ENCODE results near the gene GPANK1. TPM values are rescaled to one million over a fixed set of nuclear protein-coding genes. Genes with fewer than 3 reads are reported as not detected.

The GPANK1 gene
- total and polyA plus RNA-seq, 10 of the 15 experiments (the other 5 are each of a cell fraction or from before 2014, with no cell fraction given), result 11.7 to 36.3 (median 17.5) TPM

DNA sequence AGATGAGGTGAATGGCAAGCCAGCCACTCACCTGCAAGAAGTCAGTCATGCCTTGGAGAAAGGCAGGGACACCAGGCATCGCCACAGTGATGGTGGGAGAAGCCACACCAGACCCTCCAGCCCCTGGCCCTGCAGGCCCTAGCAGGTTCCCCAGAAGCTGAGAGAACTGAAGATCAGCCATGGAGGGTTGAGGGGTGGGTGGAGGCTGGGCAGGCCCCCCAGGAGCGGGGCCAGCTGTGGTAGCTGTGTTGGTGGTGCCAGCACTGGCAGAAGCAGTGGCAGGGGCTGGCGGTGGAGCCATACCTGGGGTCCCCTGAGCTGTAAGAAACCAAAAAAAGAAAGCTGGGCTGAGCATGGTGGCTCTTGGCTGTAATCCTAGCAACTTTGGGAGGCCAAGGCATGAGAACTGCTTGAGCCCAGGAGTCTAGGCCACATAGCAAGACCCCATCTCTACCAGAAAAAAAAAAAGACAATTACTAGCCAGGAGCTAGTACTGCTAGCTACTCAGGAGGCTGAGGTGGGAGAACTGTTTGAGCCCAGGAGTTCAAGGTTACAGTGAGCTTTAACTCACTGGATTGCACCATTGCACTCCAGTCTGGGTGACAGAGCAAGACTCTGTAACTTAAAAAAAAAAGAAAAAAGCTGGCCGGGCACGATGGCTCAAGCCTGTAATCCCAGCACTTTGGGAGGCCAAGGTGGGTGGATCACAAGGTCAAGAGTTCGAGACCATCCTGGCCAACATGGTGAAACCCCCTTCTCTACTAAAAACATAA, 21.8 kb downstream of the GPANK1 start:
- ChIA-PET SMC1A (ENCODE audit: uncharacterized antibody, unreplicated experiment) (interaction anchor here (0.6 to 1.8 kb wide), 2 partner anchors 9 to 20 kb away, joined by 3 to 10 read pairs; partner anchors contain the start of gene BAG6), POLR2A (interaction anchor here (1.0 to 1.3 kb wide), 2 partner anchors 10 to 93 kb away, joined by 4 to 5 read pairs; partner anchors contain the start of gene BAG6), RAD21 (ENCODE audit: unreplicated experiment) (interaction anchor here (0.5 kb wide), 1 partner anchor 29 kb away, joined by 3 read pairs; no protein-coding TSS in a partner anchor), CTCF (no interaction called here)
- no peaks in the 10 kb centered on the region for H3K4me1 ChIP-seq (ENCODE audit: control insufficient read depth, insufficient read depth, low read length)
- DNase-seq (ENCODE audit: low read depth, low spot score), result no peak
- BruUV-seq (replicated peaks), result no TSS peak
- H4K20me1 ChIP-seq (ENCODE audit: control insufficient read depth, insufficient read depth), result no peaks in the 10 kb centered on the region
- no peak for ATAC-seq
- intact Hi-C loops (cut with micrococcal nuclease; ENCODE audit: unreplicated experiment) (no loop called here), in situ Hi-C loops (cut with MboI) (no loop called here)
- no peak overlapping the region for H3K27ac ChIP-seq (ENCODE audit: control insufficient read depth, insufficient read depth)
- no peak overlapping the region for H3K4me2 ChIP-seq (ENCODE audit: control insufficient read depth, insufficient read depth)
- no peak for FAIRE-seq
- no peaks in the 10 kb centered on the region for H3K79me2 ChIP-seq (ENCODE audit: control insufficient read depth, insufficient read depth, low read length)
- H2AFZ ChIP-seq (ENCODE audit: control insufficient read depth, low read depth, low read length), result no peak overlapping the region
- H3K9ac ChIP-seq (ENCODE audit: control insufficient read depth, insufficient read depth, low read length), result no peak overlapping the region
- no peak overlapping the region for H3K4me3 ChIP-seq
- H3K36me3 ChIP-seq (ENCODE audit: control insufficient read depth in 2 of 2, insufficient read depth in 2 of 2, low read length in 1 of 2), result peaks cover 31 to 50% of the 10 kb centered on the region in 2 experiments
- H3K9me3 ChIP-seq (replicated peaks; ENCODE audit: control insufficient read depth, insufficient read depth, low read length), result no peaks in the 10 kb centered on the region
- TF ChIP-seq EP300 (IDR thresholded peaks at IDR 0.05; ENCODE audit: borderline replicate concordance in 1 of 2, control insufficient read depth in 1 of 2, low read depth in 2 of 2, low read length in 2 of 2), result no peak
- no peak for TF ChIP-seq EED (IDR thresholded peaks at IDR 0.05; ENCODE audit: low read depth)
- TF ChIP-seq TCF12 (IDR thresholded peaks at IDR 0.05; ENCODE audit: low read depth, low read length), result no peak
- TF ChIP-seq EGR1 (IDR thresholded peaks at IDR 0.05; ENCODE audit: borderline replicate concordance in 1 of 2, low read depth in 2 of 2, low read length in 2 of 2), result no peak
- TF ChIP-seq, protein P1, sequence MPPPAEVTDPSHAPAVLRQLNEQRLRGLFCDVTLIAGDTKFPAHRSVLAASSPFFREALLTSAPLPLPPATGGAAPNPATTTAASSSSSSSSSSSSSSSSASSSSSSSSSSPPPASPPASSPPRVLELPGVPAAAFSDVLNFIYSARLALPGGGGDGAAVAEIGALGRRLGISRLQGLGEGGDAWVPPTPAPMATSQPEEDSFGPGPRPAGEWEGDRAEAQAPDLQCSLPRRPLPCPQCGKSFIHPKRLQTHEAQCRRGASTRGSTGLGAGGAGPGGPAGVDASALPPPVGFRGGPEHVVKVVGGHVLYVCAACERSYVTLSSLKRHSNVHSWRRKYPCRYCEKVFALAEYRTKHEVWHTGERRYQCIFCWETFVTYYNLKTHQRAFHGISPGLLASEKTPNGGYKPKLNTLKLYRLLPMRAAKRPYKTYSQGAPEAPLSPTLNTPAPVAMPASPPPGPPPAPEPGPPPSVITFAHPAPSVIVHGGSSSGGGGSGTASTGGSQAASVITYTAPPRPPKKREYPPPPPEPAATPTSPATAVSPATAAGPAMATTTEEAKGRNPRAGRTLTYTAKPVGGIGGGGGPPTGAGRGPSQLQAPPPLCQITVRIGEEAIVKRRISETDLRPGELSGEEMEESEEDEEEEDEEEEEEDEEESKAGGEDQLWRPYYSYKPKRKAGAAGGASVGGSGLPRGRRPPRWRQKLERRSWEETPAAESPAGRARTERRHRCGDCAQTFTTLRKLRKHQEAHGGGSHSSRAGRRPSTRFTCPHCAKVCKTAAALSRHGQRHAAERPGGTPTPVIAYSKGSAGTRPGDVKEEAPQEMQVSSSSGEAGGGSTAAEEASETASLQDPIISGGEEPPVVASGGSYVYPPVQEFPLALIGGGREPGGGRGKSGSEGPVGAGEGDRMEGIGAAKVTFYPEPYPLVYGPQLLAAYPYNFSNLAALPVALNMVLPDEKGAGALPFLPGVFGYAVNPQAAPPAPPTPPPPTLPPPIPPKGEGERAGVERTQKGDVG (CRISPR knock-in tag; IDR thresholded peaks at IDR 0.05), result no peak
- TF ChIP-seq, protein P2, sequence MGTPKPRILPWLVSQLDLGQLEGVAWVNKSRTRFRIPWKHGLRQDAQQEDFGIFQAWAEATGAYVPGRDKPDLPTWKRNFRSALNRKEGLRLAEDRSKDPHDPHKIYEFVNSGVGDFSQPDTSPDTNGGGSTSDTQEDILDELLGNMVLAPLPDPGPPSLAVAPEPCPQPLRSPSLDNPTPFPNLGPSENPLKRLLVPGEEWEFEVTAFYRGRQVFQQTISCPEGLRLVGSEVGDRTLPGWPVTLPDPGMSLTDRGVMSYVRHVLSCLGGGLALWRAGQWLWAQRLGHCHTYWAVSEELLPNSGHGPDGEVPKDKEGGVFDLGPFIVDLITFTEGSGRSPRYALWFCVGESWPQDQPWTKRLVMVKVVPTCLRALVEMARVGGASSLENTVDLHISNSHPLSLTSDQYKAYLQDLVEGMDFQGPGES (IDR thresholded peaks at IDR 0.05), result no peak
- no peak for TF ChIP-seq NR2C1 (IDR thresholded peaks at IDR 0.05)
- TF ChIP-seq, protein P3, sequence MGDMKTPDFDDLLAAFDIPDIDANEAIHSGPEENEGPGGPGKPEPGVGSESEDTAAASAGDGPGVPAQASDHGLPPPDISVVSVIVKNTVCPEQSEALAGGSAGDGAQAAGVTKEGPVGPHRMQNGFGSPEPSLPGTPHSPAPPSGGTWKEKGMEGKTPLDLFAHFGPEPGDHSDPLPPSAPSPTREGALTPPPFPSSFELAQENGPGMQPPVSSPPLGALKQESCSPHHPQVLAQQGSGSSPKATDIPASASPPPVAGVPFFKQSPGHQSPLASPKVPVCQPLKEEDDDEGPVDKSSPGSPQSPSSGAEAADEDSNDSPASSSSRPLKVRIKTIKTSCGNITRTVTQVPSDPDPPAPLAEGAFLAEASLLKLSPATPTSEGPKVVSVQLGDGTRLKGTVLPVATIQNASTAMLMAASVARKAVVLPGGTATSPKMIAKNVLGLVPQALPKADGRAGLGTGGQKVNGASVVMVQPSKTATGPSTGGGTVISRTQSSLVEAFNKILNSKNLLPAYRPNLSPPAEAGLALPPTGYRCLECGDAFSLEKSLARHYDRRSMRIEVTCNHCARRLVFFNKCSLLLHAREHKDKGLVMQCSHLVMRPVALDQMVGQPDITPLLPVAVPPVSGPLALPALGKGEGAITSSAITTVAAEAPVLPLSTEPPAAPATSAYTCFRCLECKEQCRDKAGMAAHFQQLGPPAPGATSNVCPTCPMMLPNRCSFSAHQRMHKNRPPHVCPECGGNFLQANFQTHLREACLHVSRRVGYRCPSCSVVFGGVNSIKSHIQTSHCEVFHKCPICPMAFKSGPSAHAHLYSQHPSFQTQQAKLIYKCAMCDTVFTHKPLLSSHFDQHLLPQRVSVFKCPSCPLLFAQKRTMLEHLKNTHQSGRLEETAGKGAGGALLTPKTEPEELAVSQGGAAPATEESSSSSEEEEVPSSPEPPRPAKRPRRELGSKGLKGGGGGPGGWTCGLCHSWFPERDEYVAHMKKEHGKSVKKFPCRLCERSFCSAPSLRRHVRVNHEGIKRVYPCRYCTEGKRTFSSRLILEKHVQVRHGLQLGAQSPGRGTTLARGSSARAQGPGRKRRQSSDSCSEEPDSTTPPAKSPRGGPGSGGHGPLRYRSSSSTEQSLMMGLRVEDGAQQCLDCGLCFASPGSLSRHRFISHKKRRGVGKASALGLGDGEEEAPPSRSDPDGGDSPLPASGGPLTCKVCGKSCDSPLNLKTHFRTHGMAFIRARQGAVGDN (IDR thresholded peaks at IDR 0.05), result no peak
- TF ChIP-seq ZNF24 (IDR thresholded peaks at IDR 0.05), result no peak
- TF ChIP-seq, protein P4, sequence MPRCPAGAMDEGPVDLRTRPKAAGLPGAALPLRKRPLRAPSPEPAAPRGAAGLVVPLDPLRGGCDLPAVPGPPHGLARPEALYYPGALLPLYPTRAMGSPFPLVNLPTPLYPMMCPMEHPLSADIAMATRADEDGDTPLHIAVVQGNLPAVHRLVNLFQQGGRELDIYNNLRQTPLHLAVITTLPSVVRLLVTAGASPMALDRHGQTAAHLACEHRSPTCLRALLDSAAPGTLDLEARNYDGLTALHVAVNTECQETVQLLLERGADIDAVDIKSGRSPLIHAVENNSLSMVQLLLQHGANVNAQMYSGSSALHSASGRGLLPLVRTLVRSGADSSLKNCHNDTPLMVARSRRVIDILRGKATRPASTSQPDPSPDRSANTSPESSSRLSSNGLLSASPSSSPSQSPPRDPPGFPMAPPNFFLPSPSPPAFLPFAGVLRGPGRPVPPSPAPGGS (IDR thresholded peaks at IDR 0.05; ENCODE audit: borderline replicate concordance, insufficient read depth, low read depth, low read length, poor library complexity, severe bottlenecking), result no peak
- TF ChIP-seq SMAD1 (IDR thresholded peaks at IDR 0.05; ENCODE audit: low read depth, partially characterized antibody), result no peak
- no peak for TF ChIP-seq NRF1 (conservative IDR thresholded peaks at IDR 0.05; ENCODE audit: low read depth, low read length)
- no peaks in the 10 kb centered on the region for H3K27me3 ChIP-seq (replicated peaks in 1 of 2; ENCODE audit: control insufficient read depth in 2 of 2, insufficient read depth in 2 of 2, low read length in 1 of 2)
- WGBS (ENCODE audit: insufficient coverage, insufficient replicate concordance, low lambda C conversion rate, missing lambda C conversion rate), result 97% methylated on average over 6 of the region's 6 CpGs

All from GM12878 (cell line).